T-helper 9 cell (primary cell): Measurements from ENCODE around the gene CCDC117.
"Not testable (repeated sequence)": the region's sequence is repeated elsewhere in the genome, so short reads cannot be mapped to it uniquely, and the experiment has no call there.

Experiments used
- DNase-seq: peaks from one replicate; pipeline ENCODE4 v3.0.0-alpha.2; 2020

Gene CCDC117

DNA sequence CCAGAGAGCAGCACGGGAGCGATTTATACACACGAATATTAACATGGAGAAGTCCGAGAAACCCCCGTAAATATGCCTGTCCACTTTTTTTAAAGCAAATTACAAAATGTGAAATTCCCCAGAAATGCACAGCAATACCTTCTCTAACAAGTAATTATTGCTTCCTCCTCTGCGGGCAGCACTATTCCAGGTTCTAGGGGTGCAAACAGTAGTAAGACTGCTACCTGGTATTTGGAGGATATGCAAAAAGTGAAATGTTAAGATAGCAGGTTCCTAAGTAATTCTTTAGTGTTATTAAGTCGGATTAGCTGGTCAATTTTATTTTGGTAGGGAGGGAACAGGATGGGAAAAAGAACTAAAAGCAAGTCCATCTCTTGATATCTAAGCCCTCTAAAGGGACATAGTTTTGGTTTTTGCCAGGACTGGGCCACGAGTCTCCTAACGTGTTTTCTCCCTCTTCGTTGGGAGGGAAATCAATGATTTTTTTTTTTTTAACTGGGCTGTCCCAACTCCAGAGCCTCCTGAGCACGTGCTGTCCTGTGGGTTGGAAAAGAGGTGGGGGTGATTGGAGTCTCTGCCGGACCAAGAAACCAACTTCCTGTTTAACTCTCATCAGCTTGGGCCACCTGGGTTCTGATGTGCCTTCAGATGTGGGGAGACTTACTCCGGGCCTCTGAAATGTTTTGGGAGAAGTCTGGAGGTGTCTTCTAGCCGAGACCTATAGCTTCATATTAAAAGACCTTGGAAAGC lies 29.5 kb downstream of the CCDC117 start:
- no peak for DNase-seq

GRCh38 chr22:28802595-28803123 lies 30.2 kb downstream of the CCDC117 start:
- no peak for DNase-seq

DNA sequence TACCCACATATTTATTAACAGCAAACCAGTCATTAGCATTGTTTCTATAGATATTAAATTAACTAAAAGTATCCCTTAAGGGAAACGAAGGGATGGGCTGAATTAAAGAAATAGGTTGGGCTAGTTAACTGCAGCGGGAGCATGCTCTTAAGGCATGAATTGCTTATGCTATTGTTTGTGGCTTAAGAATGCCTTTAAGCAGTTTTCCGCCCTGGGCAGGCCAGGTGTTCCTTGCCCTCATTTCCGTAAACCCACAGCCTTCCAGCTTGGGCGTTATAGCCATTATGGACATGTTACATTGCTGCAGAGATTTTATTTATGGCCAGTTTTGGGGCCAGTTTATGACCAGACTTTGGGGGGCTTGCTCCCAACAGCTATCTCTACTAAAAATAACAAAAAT lies 32.9 kb downstream of the CCDC117 start:
- DNase-seq: not testable (repeated sequence)

GRCh38 chr22:28808716-28809355 lies 36.3 kb downstream of the CCDC117 start:
- no peak for DNase-seq

DNA sequence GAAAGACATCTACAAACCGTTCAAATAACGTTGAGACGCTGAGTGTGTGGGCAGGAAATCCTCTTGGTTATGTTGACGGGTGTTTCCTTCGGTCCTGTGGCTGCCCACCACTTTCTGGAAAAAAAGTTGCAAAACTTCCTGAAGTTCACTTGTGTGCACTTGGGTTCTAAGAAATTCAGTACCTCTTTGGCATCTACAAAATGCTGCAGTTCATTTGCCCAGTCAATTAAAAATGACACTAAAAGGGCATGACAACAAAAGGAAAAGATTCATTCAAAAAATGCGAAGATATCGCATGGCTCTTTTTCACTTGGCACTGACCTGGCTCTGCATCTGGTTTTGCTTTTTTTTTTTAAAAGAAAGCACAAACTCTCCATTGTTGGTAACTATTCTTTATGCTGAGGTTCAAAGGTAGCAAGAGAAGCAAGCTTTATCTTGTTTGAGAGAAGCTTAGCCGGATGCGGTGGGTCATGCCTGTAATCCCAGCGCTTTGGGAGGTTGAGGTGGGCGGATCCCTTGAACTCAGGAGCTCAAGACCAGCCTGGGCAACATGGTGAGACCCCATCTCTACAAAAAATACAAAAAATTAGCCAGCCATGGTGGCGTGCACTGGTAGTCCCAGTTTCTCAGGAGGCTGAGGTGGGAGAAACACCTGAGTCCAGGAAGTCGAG lies 38.5 kb downstream of the CCDC117 start:
- DNase-seq: no peak

DNA sequence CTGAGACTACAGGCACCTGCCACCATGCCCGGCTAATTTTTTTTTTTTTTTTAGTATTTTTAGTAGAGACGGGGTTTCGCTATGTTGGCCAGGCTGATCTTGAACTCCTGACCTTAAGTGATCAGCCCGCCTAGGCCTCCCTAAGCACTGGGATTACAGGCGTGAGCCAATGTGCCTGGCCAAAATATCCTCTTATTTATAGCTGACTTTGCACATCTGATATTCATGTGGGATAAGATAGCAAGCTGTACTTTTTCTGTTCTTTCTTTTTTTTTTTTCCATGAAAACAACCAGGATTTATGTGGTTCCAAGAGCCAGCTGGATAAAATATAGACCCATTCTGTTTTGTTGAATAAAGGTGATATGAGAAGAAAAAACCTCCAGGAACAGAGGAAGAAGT lies 40.0 kb downstream of the CCDC117 start:
- no peak for DNase-seq

- DNase-seq: no peak
Measured at GRCh38 chr22:28813772-28814518, 41.5 kb downstream of the CCDC117 start.

DNA sequence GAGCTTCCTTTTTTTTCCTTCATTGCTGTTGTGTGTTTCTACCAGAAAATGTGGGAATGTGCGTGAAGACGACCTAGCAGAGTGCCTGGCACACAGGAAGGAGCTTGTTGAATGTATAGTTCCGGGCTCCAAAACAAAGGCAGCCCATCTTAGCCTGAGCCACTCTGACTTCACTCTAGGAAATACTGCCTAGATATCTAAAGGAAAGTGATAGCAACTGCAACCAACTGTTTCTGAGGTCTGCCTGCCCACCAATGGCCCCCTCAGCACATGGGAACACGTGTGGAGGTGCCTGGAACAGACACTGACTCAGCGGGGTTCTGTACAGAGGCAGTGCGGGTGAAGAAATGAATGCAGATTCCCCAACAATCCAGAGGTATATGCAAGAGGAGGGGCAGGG lies 42.6 kb downstream of the CCDC117 start:
- DNase-seq: no peak

DNA sequence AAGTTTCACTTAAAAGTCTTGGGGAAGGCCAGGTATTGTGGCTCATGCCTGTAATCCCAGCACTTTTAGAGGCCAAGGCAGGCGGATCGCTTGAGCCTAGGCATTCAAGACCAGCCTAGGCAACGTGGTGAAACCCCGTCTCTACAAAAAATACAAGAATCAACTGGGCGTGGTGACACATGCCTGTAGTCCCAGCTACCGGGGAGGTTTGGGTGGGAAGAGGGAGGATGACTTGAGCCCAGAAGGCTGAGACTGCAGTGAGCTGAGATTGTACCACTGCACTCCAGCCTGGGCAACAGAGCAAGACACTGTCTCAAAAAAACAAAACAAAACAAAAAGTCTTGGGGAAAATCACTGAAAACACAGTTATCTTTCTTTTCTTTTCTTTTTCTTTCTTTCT lies 43.2 kb downstream of the CCDC117 start:
- DNase-seq: no peak

DNA sequence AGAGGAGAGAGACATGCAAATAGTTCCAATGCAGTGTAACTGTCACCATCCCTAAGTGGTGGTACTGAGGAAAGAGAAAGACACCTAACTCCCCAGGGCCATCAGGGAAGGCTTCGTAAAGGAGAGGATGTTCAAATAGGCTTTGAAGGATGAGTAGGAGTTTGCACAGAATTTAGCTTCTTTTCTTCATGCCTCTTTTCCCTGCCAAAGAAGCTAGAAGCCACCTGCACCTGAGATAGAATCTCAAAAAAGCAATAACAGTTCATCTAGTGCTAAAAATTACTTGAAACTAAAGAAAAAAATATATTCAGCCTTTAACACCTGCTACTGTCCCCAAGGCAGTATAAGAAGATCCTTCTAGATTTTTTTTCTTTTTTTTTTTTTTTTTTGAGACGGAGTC lies 44.6 kb downstream of the CCDC117 start:
- no peak for DNase-seq

DNA sequence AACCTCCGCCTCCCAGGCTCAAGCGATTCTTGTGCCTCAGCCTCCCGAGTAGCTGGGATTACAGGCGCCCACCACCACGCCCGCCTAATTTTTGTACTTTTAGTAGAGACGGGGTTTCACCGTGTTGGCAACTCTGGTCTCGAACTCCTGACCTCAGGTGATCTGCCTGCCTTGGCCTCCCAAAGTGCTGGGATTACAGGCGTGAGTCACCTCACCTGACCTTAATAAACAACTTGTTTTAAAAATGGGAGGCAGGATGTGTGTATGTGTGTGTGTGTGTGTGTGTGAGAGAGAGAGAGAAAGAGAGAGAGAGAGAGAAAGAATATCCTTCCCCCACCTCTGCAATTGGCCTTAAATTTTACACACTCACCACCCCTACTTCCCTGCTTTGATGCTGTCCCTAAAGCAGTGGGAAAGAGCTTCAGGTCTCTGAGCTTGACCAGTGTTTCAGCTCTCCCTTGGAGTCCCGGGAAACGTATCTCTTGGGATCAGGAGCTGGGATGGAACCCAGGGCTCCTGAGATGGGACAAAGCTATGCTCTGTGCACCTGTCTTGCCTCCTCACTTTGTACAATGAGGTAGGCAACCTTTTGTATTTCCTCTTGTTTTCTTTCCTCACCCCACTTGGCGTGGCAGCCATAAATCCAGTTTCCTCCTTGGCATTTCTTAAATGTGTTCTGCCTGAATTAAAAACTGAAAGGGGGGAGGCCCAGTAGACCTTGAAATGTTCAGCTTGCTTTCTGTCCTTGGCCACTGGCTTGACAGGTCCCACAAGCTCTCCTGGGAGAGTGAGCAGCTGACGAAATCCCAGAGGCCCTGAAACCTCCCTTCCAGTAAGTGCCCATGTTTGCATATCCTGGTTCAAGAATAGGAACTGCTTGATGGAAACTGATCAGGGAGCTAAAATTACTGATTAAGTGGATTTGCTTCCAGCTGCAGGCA lies 45.7 kb downstream of the CCDC117 start:
- no peak for DNase-seq

GRCh38 chr22:28819253-28820096 lies 47.0 kb downstream of the CCDC117 start:
- DNase-seq: no peak

DNA sequence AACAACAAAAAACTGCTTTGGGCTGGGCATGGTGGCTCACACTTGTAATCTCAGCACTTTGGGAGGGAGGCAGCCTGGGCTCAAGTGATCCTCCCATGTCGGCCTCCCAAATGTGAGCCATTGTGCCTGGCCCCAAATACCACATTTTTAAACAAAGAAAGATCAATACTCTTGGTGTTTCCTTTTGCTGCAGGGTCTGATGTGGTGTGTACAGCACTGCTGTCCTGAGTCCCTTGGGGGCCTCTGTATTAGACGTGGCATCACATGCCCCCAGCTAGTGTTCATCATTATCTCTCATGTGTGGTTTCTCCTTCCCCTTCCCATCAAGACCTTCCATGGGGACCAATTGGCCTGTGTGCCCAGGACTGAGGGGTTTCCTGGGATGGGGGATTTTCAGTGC lies 48.4 kb downstream of the CCDC117 start:
- DNase-seq: no peak

DNA sequence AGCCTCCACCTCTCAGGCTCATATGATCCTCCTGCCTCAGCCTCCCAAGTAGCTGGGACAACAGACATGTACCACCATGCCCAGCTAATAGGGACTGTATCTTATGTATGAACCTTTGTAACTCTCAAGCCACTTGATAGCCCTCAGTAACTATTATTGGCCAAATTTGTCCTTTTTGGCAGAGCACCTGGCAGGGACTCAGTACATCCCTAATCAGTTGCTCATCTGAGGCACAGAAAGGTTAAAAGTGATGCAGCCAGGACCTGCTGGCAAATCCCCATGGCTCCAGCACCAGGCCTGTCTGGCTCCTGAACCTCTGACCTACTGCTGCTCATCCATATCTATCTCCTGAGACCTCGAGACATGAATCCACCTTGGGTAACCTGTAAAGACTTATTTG lies 49.0 kb downstream of the CCDC117 start:
- DNase-seq: no peak

GRCh38 chr22:28822930-28823551 lies 50.5 kb downstream of the CCDC117 start:
- no peak for DNase-seq

DNA sequence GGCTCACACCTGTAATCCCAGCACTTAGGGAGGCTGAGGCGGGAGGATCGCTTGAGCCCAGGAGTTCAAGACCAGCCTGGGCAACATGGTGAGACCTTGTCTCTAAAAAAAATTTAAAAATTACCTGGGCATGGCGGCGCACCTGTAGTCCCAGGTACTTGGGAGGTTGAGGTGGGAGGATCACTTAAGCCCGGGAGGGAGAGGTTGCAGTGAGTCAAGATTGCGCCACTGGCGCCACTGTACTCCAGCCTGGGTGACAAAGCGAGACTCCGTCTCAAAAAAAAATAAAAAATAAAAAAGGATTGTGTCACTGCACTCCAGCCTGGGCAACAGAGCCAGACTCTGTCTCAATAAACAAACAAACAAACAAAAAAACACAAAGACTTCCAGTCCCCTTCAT lies 52.0 kb downstream of the CCDC117 start:
- not testable (repeated sequence) for DNase-seq

GRCh38 chr22:28826430-28826829 lies 53.9 kb downstream of the CCDC117 start:
- DNase-seq: not testable (repeated sequence)

DNA sequence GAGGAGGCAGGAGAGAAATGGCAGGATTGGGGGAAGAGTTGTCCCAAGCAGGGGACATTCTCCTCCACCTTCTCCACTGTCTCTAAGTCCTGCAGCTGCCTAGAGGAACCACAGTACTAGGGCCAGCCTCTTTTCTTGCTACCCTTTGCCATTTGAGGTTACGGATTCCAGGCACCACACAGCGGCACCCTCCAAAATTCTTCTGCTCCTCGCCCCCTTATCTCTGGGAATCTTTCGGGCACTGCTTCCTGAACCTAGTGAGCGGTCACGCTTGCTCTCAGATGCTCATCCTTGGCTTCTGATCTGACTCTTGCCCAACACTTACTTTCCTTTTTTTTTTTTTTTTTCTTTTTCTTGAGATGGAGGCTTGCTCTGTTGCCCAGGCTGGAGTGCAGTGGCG lies 54.4 kb downstream of the CCDC117 start:
- DNase-seq: no peak

DNA sequence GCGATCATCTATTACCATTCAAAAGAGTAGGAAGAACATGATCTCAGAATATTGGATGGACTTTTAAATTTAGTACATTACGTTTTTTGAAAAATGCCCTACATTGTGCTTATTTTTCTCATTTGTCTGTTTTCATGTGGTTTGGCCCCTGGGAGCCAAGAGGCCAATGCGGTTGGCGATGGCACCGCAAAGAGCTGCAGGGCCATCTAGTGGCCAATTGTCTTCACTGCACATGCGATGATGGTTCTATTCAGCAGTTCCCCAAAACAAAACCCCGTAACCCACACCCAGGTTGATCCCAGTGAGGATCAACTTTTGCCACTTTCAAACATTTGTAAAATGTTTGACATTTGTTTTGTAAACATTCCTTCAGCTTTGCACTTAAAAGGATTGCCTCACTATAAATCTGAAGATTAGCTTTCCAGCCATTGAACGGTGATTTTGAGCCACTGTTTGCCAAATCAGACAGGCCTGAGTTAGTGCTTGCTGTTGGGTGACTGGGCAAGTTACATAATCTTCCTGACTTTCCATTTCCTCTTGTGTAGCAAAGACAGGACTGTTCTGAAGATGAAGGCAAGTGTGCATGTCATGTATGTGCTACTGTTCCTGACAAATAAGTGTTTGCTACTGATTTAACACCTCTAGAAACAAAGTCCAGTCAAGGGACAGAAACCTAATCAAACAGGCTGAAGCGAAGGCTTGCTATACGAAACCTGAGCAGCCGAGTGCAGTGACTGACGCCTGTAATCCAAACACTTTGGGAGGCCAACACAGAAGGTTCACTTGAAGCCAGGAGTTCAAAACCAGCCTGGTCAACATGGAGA lies 57.1 kb downstream of the CCDC117 start:
- DNase-seq: peak; percentile 68
